IMR-90 (cell line): ENCODE results near the gene PTRH2.
A peak's percentile ranks its signal among the peaks of the same experiment; 100 is the strongest.

Experiments
- MAFK ChIP-seq: IDR thresholded peaks from 2 replicates; pipeline ENCODE4 v1.6.1; 2012; ENCODE audit warnings: low read depth, low read length, improper control_type of control experiment
- POLR2A ChIP-seq: IDR thresholded peaks from 2 replicates; pipeline ENCODE4 v1.6.1; 2012; ENCODE audit warnings: mild to moderate bottlenecking, low read depth, low read length
- RCOR1 ChIP-seq: IDR thresholded peaks from 2 replicates; pipeline ENCODE4 v1.6.1; 2012; ENCODE audit warnings: mild to moderate bottlenecking, low read length, improper control_type of control experiment; ENCODE audit not compliant: insufficient replicate concordance
- SMC3 ChIP-seq: fragments of 150-350 bp; IDR thresholded peaks from 2 replicates; pipeline ENCODE4 v1.6.1; 2016; ENCODE audit warnings: low read depth, mild to moderate bottlenecking, antibody characterized with exemption, low read length, moderate library complexity
- TF ChIP-seq, protein P1 (sequence below): conservative IDR thresholded peaks from 2 replicates; pipeline ENCODE4 v1.5.1; 2012; ENCODE audit warnings: mild to moderate bottlenecking, low read depth, low read length, improper control_type of control experiment
- TF ChIP-seq, protein P2 (sequence below): fragments of 150-350 bp; IDR thresholded peaks from 2 replicates; pipeline ENCODE4 v1.6.1; 2016; ENCODE audit warnings: low read depth, mild to moderate bottlenecking, low read length, moderate library complexity, borderline replicate concordance

DNA sequence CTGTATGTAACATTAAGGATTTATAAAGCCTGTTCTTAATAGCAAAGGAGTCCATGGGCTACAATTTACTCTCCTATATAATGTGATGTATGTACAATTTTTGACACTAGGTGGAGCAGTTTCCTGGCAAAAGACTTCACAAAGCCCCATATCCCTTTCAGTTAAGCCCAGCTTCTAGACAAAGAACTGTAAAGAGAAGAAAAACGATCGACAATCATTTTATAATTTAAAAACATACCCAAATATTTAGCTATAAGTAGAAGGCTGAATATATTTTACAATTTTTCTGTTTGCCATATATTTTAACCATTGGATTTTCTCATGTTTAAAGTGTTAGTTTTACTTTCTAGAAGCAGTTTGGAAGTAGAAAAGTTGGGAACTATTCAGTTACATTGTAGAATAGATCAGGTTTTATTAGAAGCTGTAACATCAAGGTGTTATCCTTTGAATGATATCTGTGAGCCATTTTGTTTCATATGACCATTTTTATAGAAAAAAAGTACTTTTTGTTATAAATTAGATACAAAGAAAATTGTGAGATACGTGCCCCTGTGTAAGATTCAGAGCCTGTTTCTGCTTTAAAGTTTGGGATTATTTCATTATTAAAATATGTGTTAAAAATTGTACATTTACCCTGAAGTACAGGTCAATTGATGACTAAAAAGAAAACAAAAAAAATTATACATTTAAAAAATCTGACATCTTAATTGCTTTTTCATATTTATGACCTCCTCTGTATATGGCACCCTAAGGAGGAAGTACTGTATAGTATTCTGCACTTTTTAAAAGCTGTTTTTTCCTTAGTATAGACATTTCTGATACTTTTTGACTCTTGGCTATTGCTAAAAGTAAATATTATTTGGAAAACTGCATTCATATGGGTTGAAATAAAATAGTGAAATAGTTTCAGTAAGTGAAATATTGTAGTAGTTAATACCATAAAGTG lies 46.6 kb upstream of the PTRH2 start:
- TF ChIP-seq, protein P1, sequence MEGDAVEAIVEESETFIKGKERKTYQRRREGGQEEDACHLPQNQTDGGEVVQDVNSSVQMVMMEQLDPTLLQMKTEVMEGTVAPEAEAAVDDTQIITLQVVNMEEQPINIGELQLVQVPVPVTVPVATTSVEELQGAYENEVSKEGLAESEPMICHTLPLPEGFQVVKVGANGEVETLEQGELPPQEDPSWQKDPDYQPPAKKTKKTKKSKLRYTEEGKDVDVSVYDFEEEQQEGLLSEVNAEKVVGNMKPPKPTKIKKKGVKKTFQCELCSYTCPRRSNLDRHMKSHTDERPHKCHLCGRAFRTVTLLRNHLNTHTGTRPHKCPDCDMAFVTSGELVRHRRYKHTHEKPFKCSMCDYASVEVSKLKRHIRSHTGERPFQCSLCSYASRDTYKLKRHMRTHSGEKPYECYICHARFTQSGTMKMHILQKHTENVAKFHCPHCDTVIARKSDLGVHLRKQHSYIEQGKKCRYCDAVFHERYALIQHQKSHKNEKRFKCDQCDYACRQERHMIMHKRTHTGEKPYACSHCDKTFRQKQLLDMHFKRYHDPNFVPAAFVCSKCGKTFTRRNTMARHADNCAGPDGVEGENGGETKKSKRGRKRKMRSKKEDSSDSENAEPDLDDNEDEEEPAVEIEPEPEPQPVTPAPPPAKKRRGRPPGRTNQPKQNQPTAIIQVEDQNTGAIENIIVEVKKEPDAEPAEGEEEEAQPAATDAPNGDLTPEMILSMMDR: peak; percentile 81
- TF ChIP-seq POLR2A: peak; percentile 40; the same call in 1 of the 2 replicates
- TF ChIP-seq, protein P2, sequence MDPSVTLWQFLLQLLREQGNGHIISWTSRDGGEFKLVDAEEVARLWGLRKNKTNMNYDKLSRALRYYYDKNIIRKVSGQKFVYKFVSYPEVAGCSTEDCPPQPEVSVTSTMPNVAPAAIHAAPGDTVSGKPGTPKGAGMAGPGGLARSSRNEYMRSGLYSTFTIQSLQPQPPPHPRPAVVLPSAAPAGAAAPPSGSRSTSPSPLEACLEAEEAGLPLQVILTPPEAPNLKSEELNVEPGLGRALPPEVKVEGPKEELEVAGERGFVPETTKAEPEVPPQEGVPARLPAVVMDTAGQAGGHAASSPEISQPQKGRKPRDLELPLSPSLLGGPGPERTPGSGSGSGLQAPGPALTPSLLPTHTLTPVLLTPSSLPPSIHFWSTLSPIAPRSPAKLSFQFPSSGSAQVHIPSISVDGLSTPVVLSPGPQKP: no peak
- no peak for TF ChIP-seq RCOR1
- TF ChIP-seq SMC3: peak; percentile 92
- no peak for TF ChIP-seq MAFK
